PC-9 (cell line): ENCODE data around the gene ACTR3. TPM values are rescaled to one million over a fixed set of nuclear protein-coding genes. Genes with fewer than 3 reads are reported as not detected.

Experiments used
- BruUV-seq: library from RNA; stranded (reverse); fragments of 400-500 nt; replicated peaks from 2 replicates; lab custom pipeline; 2021; lab: Mats Ljungman, UMichigan
- CTCF ChIA-PET: fragments of 300-600 bp; sonication (Branson Sonifier 250); formaldehyde crosslinking; loops from one replicate; lab custom pipeline; 2022; ENCODE audit warnings: antibody characterized with exemption; lab: Charles Lee
- POLR2A ChIA-PET: fragments of 300-600 bp; sonication (Branson Sonifier 250); formaldehyde crosslinking; loops from one replicate; lab custom pipeline; 2022; ENCODE audit warnings: antibody characterized with exemption; ENCODE audit not compliant: unreplicated experiment; lab: Charles Lee
- DNase-seq, 2 experiments: peaks; one replicate each; pipeline versions ENCODE4 v3.0.0 to v3.0.0-alpha.2; 2015 to 2022; ENCODE audit warnings: mixed read lengths in 1 of 2
- H2AFZ ChIP-seq: fragments of 200-600 bp; sonication (generic); 2 replicates; pipeline ENCODE4 v1.8.1; 2017; ENCODE audit warnings: antibody characterized with exemption
- H3F3A ChIP-seq: fragments of 200-600 bp; sonication (generic); 2 replicates; pipeline ENCODE4 v1.8.1; 2017; ENCODE audit warnings: antibody characterized with exemption, mild to moderate bottlenecking, low read depth; ENCODE audit not compliant: insufficient read depth
- H3K27ac ChIP-seq: fragments of 200-600 bp; sonication (generic); 2 replicates; pipeline ENCODE4 v1.6.1; 2016; ENCODE audit warnings: mixed run types
- H3K27me3 ChIP-seq: fragments of 200-600 bp; sonication (generic); 2 replicates; pipeline ENCODE4 v1.6.1; 2016; ENCODE audit warnings: low read depth, mixed run types; ENCODE audit not compliant: insufficient read depth
- H3K36me3 ChIP-seq: fragments of 200-600 bp; sonication (generic); 2 replicates; pipeline ENCODE4 v1.6.1; 2016; ENCODE audit warnings: low read depth, mixed run types
- H3K4me1 ChIP-seq: fragments of 200-600 bp; sonication (generic); replicated peaks from 2 replicates; pipeline ENCODE4 v1.6.1; 2016; ENCODE audit warnings: mixed run types; ENCODE audit not compliant: insufficient read depth
- H3K4me2 ChIP-seq: fragments of 200-600 bp; sonication (generic); 2 replicates; pipeline ENCODE4 v1.6.1; 2017; ENCODE audit warnings: mixed run types
- H3K4me3 ChIP-seq: fragments of 200-600 bp; sonication (generic); 2 replicates; pipeline ENCODE4 v1.6.1; 2016; ENCODE audit warnings: mixed run types
- H3K79me2 ChIP-seq: fragments of 200-600 bp; sonication (generic); 2 replicates; pipeline ENCODE4 v1.6.1; 2017; ENCODE audit warnings: low read depth, mixed run types
- H3K9me2 ChIP-seq: fragments of 200-600 bp; sonication (generic); 2 replicates; pipeline ENCODE4 v1.8.1; 2017; ENCODE audit warnings: mild to moderate bottlenecking; ENCODE audit not compliant: insufficient read depth
- H3K9me3 ChIP-seq: fragments of 200-600 bp; sonication (generic); 2 replicates; pipeline ENCODE4 v1.8.1; 2016; ENCODE audit warnings: low read depth; ENCODE audit not compliant: insufficient read depth
- H4K20me1 ChIP-seq: fragments of 200-600 bp; sonication (generic); 2 replicates; pipeline ENCODE4 v1.8.1; 2017; ENCODE audit not compliant: insufficient read depth
- EZH2 ChIP-seq: fragments of 200-600 bp; sonication (generic); IDR thresholded peaks from 2 replicates; pipeline ENCODE4 v1.8.0; 2017; ENCODE audit warnings: antibody characterized with exemption, low read depth
- intact Hi-C: fragments of 100-400 bp; cut with micrococcal nuclease; formaldehyde crosslinking; loops from one replicate; pipeline ENCODE4 v1.10.0; 2022; ENCODE audit not compliant: unreplicated experiment
- total RNA-seq: library from RNA; stranded (reverse); gene quantifications from 2 replicates; pipeline ENCODE4 v1.2.3, GENCODE V29; 2021
- TF ChIP-seq, protein P1 (sequence below): fragments of 200-600 bp; sonication (generic); conservative IDR thresholded peaks from 2 replicates; pipeline ENCODE4 v1.6.1; 2017; ENCODE audit warnings: mixed run types, antibody characterized with exemption, mild to moderate bottlenecking, moderate library complexity

ACTR3 gene
- total RNA-seq, 1 experiment from 2014 or later: 222 TPM

- no peak for DNase-seq
- Histone ChIP-seq H3K4me3 (no peak overlapping the region), H3K9me2 (no peaks in the 10 kb centered on the region), H3K4me2 (no peak overlapping the region), H3K79me2 (no peaks in the 10 kb centered on the region), H3K27ac (no peak overlapping the region), H3K27me3 (no peaks in the 10 kb centered on the region), H3K4me1 (peaks cover 25% of the 10 kb centered on the region), H3F3A (peaks cover 17% of the 10 kb centered on the region; the same call in 1 of the 2 replicates), H4K20me1 (no peaks in the 10 kb centered on the region), H3K36me3 (no peaks in the 10 kb centered on the region), H3K9me3 (no peaks in the 10 kb centered on the region), H2AFZ (no peak overlapping the region)
- BruUV-seq: no TSS peak
- intact Hi-C loops: no loop called here
- CTCF ChIA-PET: no interaction called here
- POLR2A ChIA-PET: no interaction called here
- TF ChIP-seq, protein P1, sequence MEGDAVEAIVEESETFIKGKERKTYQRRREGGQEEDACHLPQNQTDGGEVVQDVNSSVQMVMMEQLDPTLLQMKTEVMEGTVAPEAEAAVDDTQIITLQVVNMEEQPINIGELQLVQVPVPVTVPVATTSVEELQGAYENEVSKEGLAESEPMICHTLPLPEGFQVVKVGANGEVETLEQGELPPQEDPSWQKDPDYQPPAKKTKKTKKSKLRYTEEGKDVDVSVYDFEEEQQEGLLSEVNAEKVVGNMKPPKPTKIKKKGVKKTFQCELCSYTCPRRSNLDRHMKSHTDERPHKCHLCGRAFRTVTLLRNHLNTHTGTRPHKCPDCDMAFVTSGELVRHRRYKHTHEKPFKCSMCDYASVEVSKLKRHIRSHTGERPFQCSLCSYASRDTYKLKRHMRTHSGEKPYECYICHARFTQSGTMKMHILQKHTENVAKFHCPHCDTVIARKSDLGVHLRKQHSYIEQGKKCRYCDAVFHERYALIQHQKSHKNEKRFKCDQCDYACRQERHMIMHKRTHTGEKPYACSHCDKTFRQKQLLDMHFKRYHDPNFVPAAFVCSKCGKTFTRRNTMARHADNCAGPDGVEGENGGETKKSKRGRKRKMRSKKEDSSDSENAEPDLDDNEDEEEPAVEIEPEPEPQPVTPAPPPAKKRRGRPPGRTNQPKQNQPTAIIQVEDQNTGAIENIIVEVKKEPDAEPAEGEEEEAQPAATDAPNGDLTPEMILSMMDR: no peak
- TF ChIP-seq EZH2: no peak
Measured at GRCh38 chr2:113981404-113982134, 91.7 kb downstream of the ACTR3 start.

DNA sequence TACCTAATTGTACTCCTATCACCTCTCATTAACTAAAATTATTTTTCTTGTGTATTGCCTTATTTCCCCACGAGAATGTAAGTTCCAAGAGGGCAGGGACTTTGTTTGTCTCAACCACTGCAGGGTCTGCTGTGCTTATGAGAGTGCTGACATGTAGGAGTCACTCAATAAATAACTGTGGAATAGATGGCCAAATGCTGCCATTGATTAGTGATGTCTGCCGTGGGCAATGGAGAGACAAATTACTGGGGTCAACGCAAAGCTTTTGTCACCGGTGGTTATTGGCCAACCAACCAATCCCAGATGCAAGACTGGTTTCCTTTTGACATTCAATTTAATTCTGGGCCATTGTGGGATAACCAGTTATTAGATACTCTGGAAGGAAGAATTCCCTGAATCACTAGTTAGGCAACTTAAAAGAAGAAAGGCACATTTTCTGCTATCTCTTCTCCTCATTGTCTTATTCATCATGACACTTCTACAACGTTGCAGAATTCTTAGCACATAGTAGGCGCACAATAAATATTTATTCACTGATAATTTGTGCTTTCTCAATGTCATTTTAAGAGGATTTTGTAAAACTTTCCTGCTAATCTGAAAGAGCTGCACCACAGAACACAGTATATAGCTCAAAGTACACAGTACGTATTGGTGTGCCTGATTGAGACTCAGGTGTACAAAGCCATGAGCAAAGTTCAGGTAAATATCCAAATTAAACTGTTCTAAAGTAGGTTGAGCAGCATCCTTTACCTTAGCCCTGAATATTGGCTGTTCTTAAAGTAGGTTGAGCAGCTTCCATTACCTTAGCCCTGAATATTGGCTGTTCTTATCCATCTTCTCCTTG, 95.9 kb downstream of the ACTR3 start:
- no peaks in the 10 kb centered on the region for H3K4me1 ChIP-seq
- BruUV-seq: no TSS peak
- no peaks in the 10 kb centered on the region for H3K36me3 ChIP-seq
- no peaks in the 10 kb centered on the region for H3F3A ChIP-seq
- H3K79me2 ChIP-seq: no peaks in the 10 kb centered on the region
- intact Hi-C loops: no loop called here
- TF ChIP-seq EZH2: no peak
- TF ChIP-seq, protein P1: no peak
- no peak overlapping the region for H3K4me2 ChIP-seq
- CTCF ChIA-PET: no interaction called here
- POLR2A ChIA-PET: no interaction called here
- H3K9me2 ChIP-seq: no peaks in the 10 kb centered on the region
- no peak overlapping the region for H2AFZ ChIP-seq
- H4K20me1 ChIP-seq: no peaks in the 10 kb centered on the region
- no peaks in the 10 kb centered on the region for H3K9me3 ChIP-seq
- no peak overlapping the region for H3K4me3 ChIP-seq
- no peak for DNase-seq
- no peaks in the 10 kb centered on the region for H3K27me3 ChIP-seq
- H3K27ac ChIP-seq: no peak overlapping the region

DNA sequence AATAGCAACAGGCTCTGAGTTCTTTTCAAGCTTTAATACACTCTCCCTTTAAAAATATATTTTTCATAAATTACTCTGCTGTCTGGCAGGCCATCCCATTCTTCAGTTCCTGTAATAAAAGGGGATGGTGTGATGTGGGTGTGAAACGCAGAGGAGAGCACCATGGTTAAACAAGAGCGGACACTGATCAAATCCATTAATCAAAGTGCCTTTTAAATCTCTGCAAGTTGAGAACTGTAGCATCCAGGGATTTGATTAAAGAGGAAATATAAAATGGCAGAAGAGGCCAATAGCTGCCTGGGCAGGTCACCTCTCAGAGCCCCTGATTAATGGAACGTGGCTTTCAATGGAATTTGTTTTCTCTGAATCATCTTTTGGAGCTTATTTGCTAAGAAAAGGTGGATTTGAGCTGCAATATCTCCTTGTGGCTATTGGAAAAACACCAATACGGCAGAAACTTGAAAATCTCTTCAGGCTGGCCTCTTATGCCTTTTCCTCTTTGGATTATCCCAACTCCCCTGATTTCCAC, 96.9 kb downstream of the ACTR3 start:
- intact Hi-C loops: no loop called here
- CTCF ChIA-PET: no interaction called here
- Histone ChIP-seq H3K9me3 (no peaks in the 10 kb centered on the region), H4K20me1 (no peaks in the 10 kb centered on the region), H3K27me3 (no peaks in the 10 kb centered on the region), H3K9me2 (no peaks in the 10 kb centered on the region), H3K4me2 (no peak overlapping the region), H3K4me1 (no peaks in the 10 kb centered on the region), H2AFZ (no peak overlapping the region), H3K4me3 (no peak overlapping the region), H3K27ac (no peak overlapping the region), H3F3A (no peaks in the 10 kb centered on the region), H3K79me2 (no peaks in the 10 kb centered on the region), H3K36me3 (no peaks in the 10 kb centered on the region)
- BruUV-seq: no TSS peak
- TF ChIP-seq, protein P1: no peak
- TF ChIP-seq EZH2: no peak
- POLR2A ChIA-PET: no interaction called here
- no peak for DNase-seq
